Measurements from ENCODE around the gene ALKBH4. TPM values are rescaled to one million over a fixed set of nuclear protein-coding genes. Genes with fewer than 3 reads are reported as not detected.
"Not testable (repeated sequence)": the region's sequence is repeated elsewhere in the genome, so short reads cannot be mapped to it uniquely, and the experiment has no call there.

ALKBH4 gene
- total RNA-seq, 1 experiment from 2014 or later = 15.3 TPM

DNA sequence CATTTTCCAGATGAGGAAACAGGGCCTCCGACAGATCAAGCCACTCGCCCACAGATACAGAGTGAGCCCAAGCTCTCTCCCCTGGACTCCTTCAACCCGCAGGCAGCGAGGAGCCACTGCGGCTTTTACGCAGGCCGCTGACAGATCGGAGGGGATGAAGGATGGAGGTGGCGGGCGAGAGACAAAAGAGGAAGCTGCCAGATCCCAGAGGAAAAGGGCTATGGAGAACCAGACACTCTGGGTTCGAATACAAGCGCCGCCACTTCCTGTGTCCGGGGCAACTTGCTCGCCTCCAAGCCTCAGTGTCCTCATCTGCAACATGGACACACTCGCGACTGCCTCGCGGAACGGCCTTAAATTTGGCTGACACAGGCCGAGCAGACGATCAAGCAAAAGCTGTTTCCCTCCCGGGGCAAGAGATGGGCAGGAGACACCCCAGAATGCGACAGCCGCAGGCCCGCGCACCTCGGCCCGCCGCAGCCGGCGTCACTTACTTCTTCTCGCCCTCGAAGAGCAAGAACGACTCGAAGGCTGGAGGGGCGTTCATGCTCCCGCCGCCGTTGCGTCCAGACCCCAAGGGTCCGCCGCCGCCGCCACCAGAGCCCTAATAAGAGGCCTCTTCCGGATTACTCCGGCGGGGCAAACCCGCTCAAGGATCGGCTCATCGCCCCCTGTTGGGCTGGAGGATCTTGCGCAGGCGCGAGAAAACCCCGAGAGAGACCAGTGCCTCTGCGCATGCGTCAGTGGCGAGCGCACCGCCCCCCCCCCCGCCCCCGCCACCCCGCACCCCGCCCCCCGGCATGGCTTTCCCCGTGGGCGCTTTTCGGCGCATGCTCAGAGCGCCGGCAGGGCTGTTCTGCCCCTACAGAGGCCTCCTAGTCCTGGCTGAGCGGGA lies 13.9 kb upstream of the ALKBH4 start, which contains the start of gene POLR2J:
Gene POLR2J (minus strand): TSS at position 609 of the 895 bp plus-strand sequence. CDS start 62 bp downstream, at position 547.
- DNase-seq (ENCODE audit: low spot score) = peak; percentile 38

DNA sequence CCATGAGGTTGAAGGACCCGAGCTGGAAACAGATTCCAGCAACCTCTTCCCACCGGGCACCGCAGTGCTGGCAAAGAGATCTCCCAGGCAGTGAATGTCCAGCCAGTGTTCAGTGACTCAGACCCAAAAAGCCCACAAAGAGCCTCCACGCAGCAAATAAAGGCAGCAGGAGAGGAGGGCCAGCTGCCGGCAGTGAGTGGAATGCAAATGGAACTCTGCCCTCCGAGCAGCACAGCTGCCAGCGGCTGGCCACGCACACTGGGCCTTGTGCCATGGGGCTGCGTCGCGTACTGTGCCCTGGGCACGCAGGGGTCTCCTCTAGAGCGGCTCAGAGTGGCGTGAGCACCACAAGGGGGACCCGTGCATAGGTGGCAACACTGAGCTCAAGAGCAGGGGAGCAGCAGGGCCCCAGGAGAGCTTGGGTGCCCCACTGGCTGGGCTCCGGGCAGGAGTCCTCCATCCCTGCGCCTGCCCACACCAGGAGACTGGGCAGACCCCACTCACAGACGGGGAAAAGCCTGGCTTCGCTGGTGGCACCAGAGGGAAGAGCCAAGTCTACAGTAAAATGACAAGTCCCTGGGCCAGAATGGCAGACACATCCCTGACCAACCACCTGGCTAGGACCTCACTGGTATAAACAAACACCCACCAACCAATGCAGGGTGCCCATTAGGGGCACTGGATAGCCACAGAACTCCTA lies 10.2 kb upstream of the ALKBH4 start:
- DNase-seq (ENCODE audit: low spot score) = not testable (repeated sequence)

DNA sequence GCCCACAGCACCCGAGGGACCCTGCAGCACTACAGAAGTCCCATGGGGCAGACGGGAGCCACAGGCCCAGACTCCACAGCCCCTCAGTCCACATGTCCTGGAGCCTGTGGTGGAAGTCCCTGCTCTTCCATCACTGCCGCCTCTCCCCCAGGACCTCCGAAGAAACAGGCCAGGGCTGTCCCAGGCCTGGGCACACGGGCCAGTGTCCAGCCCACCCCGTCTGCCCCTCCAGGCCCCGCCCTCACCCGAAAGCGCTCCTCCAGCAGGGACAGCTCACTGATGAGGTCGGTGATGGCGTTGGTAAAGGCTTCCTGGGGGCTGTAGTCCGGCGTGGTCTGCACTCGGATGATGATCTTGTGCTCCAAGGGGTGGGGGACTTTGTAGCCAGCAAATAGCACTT lies 9.5 kb upstream of the ALKBH4 start:
- DNase-seq (ENCODE audit: low spot score) = not testable (repeated sequence)

DNA sequence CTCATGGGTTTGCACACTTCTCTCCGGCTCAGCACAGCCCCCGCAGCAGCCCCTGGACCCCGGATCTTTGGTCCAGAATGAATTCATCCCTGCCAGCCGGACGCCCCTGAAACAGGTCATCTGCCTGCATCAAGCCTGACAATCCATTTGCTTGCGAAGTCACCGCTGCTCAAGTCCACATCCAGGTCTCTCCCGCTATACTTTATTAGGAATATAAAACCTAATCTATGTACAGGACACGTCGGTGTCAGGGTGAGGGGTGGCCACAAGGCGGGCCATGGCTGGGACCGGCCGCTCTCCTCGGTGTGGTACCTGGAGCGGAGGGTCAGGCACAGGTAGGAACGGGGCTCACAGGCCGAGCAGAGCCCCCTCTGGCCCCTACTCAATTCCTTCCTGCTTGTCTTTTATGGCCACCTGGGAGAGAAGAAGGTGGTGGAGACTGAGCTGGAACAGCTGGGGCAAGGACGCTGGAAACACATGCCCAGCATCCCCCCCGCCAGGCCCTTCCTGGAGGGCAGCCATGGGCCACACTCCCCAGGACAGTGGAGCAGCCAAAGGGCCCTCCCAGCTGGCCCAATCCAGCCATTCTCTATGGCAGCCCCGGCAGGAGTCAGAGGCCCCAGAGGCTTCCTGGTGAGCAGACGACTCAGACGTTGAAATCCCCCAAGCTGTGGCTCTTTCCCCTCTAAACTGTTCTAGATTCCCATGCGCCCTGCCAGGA lies 8.8 kb upstream of the ALKBH4 start:
- no peak for DNase-seq (ENCODE audit: low spot score)

DNA sequence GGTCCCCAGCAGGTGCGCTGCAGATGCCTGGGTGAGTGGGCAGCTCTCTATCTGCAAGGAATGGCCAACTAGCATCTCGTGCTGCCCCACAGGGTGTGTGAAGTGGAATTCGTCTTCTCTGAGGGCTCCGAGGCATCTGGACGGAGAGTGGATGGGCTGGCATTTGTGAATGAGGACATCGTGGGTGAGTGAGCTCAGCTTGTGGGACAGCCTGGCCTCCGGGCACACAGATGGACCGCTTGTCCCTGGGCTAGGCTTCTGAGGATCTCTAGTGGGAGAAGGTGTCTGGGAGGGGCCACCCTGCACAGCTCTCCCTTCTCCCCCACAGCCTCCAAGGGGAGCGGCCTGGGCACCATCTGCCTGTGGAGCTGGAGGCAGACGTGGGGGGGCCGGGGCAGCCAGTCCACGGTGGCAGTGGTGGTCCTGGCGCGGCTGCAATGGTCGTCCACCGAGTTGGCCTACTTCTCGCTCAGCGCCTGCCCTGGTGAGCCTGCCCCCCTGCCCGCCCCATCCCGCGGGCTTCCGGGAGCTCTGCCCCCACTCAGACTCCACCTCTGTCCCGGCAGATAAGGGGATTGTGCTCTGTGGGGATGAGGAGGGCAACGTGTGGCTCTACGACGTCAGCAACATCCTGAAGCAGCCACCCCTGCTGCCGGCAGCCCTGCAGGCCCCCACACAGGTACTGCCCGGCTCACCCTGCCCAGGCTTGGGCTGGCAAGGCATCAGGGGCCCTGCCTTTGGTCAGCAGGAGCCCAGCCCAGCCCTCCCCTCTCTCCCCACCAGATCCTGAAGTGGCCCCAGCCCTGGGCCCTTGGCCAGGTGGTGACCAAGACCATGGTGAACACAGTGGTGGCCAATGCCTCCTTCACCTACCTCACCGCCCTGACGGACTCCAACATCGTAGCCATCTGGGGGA lies 7.7 kb upstream of the ALKBH4 start:
- no peak for DNase-seq (ENCODE audit: low spot score)

DNA sequence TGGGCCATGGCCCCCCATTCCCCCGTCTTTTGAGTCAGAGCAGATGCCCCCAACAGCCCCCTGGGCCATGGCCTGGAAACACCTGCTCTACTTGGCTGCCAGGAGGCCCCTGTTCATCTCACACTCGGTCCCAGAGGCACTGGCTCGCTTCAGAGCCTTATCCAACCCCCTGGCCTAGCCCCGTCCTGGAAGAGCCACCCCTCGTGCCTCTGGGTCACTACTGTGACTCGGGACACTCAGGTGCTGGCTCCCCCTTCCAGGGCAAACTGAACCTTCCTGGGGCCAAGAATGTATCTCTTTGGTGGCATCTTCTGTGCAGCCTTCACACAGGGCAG lies 7.1 kb upstream of the ALKBH4 start:
- no peak for DNase-seq (ENCODE audit: low spot score)

DNA sequence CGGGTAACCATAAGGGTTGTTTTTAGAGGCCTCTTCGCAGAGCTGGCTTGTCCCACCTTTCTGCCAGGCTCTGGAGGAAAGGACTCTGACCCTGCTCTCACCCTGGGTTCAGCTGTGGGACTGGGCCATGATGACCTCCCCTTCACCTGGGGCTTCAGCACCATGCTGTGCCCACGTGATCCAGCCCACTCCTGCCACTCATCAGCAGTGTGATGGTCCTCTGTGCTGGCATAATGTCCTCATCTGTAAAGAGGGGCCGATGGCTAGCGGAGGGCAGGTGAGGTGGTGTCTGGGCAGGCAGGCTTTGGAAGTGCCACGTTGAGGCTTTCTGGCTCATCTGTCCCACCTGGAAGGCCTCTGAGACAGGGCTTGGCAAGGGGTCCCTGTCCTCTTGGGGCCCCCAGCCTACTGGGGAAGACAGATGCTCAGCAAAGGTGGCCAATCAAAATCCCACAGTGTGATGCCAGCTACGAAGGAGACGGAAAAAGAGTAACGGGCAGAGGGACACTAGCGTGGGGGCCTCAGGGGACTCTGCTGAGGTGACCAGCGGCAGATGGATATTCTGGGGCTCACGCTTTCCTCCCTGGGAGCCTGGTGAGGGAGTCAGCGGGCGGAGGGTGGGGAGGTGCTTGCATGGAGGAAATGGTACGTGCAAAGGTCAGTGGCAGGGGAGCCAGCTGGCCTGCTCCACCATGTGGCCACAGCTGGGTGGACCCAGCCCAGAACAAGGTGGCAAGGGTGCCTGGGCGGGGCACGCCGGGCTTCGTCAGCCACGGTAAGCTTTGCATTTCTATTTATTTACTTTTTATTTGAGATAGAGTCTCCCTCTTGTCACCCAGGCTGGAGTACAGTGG lies 5.5 kb upstream of the ALKBH4 start:
- no peak for DNase-seq (ENCODE audit: low spot score)

DNA sequence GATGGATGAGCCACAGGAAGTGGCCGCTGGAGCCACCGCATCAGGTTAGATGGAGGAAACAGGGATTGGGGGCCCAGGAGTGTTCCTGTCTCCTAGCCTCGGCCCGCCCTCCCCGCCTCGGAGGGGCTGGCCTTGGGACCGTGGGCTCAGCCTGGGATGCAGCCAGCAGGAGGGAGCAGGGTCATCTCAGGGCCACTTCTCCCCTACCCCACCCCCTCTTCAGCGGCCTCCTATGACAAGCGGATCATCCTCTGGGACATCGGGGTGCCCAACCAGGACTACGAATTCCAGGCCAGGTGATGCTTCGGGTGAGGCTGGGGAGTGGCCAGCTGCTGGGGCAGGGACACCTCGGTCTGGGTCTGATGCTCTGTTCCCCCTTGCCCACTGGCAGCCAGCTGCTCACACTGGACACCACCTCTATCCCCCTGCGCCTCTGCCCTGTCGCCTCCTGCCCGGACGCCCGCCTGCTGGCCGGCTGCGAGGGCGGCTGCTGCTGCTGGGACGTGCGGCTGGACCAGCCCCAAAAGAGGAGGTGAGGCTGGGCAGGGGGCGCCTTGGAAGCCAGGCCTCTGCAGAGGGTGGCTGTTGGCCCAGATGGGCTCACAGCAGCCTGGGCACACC lies 4.8 kb upstream of the ALKBH4 start:
- no peak for DNase-seq (ENCODE audit: low spot score)

DNA sequence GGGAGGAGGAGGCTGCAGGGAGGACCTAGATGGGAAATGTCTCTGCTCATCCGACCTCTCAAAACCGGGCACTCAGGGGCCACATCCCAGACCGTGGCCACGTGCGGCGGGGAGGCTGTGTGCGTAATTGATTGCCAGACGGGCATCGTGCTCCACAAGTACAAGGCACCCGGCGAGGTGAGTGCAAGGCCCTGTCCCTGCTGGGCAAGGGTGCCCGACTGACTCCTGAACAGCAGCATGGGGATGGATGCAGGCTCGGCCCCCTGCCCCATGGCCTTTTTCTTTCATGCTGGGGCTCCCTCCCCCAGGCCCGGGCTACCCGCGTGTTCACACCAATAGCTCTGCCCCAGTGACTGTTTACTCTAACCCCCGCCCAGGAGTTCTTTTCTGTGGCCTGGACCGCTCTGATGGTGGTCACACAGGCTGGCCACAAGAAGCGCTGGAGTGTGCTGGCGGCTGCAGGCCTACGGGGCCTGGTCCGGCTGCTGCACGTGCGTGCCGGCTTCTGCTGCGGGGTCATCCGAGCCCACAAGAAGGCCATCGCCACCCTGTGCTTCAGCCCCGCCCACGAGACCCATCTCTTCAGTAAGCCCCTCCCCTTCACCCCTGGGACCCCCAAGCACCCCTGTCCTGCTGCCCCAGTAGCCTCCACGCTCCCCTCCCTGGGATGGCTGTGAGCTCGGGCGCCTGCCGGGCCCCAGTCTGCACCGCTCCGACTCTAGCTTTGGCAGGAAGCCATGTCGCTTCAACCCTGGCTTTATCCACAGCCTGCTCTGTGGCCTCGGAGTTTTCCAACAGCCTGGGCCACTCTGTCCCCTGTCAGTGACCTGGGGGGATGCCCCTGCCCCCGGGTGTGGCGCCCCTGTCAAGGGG lies 4.1 kb upstream of the ALKBH4 start:
- DNase-seq (ENCODE audit: low spot score) = no peak

DNA sequence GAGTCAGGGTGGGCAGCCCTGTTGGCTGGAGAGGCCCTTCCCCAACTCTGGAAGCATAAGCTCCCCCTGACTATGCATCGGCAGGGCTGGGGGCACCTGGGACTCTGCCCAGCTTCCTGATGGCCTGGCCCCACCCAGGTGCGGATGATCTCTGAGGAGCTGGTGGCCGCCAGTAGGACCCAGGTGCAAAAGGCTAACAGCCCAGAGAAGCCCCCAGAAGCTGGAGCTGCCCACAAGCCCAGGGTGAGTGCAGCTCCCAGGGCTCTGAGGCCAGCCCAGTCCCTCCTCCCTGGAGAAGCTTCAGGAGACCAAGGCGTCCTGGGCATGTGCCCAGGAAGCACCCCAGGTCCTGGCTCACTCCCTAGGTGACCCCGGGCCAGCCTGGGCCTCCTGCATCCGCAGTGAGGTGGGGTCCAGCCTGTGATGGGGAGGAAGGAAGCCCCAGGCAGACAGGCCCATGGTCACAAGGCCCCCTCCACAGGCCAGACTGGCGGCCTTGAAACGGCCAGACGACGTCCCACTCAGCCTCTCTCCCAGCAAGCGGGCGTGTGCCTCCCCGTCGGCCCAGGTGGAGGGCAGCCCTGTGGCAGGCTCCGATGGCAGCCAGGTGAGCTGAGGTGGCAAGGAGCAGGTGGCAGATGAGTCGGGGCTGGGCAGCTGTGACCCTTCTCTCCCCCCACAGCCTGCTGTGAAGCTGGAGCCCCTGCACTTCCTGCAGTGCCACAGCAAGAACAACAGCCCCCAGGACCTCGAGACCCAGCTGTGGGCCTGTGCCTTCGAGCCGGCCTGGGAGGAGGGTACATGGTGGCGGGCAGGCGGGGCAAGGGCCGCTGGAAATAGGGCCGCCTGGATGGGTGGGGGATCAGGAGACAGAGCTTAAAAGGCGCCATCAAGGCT lies 3.2 kb upstream of the ALKBH4 start:
- no peak for DNase-seq (ENCODE audit: low spot score)

DNA sequence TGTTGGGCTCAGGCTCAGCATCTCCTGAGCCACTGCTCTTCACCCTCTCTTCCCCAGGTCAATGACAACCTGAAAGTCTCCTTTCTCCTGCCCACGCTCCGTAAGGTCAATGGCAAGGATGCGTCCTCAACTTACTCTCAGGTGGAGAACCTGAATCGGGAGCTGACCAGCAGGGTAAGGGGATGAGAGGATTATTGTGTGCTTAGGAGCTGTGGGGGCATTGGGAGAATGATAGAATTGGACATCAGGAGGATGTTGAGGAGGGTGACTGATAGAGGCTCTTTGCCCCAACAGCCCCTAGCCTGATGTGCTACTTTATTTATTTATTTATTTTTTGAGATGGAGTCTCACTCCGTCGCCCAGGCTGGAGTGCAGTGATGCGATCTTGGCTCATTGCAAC lies 1.4 kb upstream of the ALKBH4 start:
- no peak for DNase-seq (ENCODE audit: low spot score)

DNA sequence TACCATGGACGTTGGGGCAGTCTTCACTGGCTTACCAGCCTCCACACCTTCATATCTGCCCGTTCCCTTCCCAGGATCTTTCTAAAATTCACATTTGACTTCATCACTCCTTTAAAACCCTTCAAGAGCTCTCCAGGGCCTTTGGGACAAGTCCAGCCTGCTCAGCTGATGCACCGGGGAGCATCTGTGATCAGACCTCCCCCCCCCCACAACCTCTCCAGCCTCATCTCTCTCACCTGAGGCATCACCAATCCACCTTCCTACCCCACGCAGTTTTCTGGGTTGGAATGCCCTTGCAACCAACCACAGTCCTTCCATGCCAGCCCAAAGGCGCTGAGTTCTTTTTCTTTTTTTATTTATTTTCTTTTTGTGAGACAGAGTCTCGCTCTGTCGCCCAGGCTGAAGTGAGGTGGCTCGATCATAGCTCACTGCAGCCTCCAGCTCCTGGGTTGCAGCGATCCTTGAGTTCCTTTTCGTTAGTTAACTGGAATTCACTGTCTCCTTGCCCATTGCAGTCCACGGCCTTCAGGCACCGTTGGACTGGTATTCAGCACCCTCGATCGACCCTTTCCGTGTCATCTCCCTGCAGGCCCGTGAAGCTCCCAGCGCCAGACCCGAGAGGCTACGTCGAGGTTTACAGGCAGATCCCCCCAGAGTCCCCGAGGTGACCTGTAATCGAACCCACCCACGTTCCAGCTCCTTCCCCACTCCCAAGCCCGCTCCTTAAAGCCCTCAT lies 654 bp downstream of the ALKBH4 start:
- DNase-seq (ENCODE audit: low spot score) = no peak

DNA sequence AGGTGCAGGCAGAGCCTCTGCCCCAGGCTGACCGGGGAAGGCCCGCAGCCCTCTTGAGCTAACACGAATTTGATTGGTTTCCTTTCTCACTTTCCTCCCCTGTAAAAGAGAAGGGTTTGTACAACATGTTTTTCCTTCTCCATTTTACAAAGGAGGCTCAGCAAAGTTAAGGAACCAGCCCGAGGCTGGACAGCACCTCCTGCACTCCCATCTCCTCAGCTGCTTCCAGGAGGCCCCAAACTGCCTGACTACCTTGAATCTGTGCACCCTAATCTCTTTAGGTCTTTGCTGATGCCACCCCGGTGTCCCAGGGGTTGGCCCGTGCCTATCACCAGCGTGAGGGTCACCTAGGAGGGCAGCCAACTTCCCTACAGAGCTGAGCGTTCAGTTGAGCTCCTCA lies 4.2 kb downstream of the ALKBH4 start:
- DNase-seq (ENCODE audit: low spot score) = no peak

DNA sequence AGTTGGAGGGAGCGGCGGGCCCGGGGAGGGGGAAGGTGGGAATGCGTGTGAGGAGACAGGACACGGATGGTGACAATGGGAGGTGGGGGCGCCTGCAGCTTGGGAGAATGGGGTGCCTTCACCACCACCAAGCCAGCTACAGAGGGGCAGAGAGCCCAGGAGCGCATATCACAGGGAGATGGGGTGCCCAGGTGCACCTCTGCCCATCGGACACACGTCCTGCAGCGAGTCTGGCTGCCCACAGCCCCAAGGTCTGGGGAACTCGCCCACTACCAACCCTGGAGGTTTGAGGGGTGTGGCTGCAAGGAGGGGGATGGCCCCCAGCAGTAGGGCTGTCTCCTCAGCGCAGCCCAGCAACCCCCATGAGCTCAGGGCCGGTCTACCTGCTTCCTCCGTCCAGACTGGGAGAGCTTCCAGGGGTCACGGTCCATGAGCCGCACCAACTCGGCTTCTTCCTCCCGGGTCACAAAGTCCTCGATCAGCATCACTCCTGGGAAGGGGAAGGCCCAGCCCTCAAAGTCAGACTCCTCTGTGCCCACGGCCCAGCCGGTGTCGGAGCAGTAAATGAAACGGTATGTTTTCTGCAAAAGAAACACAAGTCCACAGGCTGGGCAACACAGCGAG lies 5.3 kb downstream of the ALKBH4 start:
- DNase-seq (ENCODE audit: low spot score) = no peak

DNA sequence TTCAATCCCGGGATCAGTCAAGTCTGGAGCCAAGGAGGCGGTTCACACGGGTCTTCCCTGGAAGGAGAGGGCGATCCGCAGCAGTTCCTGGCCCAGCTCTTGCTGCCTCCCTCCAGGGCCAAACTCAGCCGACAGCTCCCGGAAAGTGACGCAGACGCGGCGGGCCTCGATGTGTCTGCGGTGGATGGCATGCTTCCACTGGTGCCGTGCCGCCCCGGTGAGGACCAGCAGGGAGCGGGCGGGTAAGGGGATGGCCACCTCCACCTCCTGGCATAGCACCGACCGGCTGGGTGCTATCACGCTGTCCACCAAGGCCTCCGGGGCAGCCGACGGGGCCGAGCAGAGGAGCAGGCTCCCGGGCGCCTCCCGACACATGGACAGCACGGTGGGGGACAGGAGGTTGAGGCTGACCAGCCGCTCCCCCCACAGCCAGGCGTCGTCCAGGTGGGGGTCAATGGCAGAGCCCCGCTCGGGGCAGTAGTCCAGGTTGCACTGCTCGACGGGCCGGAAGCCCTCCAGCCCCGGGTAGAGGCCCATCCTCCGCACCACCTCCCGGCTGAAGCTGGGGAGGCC lies 7.2 kb downstream of the ALKBH4 start:
- DNase-seq (ENCODE audit: low spot score) = no peak

DNA sequence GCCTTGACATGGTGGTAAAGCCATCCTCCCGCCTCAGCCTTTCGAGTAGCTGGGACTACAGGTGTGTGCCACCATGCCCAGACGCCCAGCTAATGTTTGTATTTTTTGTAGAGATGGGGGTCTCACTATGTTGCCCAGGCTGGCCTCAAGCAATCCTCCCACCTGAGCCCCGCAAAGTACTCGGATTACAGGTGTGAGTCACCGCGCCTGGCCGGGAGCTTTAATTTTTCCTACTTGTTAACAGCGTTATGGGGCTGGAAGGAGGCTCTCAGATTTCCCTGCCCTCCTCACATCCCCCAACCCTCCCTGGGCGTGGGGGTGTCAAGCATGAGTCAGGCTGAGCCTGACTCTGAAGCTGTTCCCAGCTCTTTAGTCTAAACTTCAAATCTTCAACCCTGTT lies 8.3 kb downstream of the ALKBH4 start:
- DNase-seq (ENCODE audit: low spot score) = peak; percentile 61
